ELR (cell line): ENCODE results near the gene TAS2R3.

Experiments
- DNase-seq: peaks from one replicate; pipeline ENCODE4 v3.0.0-alpha.2; 2015; ENCODE audit warnings: low read depth

TAS2R3 gene

DNA sequence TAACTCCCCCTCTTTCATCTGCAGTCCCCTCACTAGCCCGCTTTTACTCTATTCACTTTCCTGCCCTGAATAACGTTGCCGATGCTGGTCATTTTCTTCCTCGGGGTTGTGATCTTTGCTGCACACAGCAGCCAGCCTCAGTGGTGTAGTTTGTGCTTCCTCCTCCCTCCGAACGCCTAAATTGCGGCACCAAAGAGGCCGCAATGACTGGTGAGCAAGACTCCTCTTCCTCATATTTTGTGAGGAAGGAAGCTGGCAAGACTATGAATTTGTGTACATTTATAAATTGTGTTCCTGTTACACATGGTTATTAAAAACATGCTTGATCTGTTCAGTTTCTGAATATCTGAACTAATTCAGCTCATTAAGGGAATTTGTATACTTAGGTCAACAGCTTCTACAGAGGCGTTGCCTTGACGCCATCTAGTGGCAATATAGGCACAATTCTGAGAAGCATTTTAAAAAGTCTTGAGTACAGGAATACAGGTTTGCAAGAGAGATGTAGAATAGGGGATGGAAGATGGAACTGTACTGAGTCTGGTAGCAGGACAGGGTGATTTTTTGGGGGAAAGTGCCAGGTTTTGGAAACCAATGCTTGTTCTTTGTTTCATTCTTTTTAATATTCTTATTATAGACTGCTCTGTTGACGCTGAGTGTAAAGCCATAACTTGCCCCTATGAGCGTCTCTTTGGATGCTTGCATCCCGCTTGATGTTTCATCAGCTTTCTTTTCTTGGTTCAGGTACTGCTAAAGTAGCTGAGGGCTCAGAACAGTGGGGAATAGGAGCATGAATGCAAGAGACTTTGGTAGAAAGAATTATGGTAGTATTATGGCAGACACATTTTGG lies 22.0 kb downstream of the TAS2R3 start:
- DNase-seq = peak; percentile 58

DNA sequence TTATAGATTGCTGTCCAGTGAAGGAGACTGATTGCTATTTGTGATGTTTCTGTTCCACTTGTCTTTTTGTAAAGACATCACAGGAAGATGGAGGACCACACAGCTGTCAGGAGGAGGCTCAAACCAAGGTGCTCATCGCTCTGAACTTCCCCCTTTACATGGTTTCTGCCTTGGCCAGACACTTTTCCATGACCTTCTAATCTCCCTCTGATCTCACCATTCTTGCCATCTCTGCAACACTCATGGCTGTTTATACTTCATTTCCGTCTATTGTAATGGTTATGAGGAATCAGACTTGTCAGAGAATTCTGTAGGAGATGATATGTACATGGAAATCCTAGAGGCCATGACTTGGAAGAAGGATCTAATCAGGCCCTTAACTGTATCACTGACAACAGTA lies 24.4 kb downstream of the TAS2R3 start:
- no peak for DNase-seq

DNA sequence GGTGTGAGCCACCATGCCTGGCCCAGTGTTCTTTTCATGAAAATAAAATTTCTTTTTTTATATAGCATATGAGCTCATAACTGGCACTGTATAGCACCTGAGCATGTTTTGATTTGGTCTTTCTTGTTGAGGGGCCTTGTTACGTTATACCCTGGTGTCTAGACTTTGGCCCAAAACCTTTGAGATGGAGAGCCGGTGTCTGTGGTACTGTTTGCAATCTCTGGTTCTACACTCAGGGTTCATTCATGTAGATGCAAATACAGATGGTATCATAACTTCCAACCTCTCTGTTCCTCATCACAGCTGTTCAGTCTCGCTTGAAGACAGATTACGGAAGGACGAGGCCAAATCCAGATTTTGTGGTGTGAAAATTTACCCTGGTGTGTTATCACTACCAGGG lies 26.0 kb downstream of the TAS2R3 start, which contains the start of gene TAS2R5:
TAS2R5 (plus strand) TSS at position 301 of the 400 bp plus-strand sequence. CDS start 145 bp downstream, outside the sequence.
- DNase-seq = no peak

DNA sequence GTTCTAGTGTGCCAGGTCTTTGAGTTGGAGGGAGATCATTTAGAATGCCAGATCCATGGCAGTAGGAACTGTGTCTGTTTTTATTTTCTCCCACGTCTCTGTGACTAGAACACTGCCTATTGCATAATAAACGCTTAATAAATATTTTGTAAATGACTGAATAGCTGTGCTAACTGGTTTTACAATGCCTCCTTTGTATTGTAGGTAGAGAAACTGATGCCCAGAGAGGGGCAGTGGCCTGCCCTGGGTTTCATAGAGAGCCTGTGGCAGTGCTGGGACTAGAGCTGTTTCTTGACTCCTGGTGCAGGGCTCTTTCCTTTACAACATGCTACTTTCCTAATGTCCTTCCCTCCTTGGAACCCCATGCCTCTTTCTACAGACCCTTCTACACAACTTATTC lies 28.6 kb downstream of the TAS2R3 start:
- no peak for DNase-seq
